ENCODE data around the gene NUDT15. TPM values are rescaled to one million over a fixed set of nuclear protein-coding genes. Genes with fewer than 3 reads are reported as not detected.

NUDT15 gene
- total RNA-seq, 2 donors from 2014 or later = 20.1 to 28.1 TPM

DNA sequence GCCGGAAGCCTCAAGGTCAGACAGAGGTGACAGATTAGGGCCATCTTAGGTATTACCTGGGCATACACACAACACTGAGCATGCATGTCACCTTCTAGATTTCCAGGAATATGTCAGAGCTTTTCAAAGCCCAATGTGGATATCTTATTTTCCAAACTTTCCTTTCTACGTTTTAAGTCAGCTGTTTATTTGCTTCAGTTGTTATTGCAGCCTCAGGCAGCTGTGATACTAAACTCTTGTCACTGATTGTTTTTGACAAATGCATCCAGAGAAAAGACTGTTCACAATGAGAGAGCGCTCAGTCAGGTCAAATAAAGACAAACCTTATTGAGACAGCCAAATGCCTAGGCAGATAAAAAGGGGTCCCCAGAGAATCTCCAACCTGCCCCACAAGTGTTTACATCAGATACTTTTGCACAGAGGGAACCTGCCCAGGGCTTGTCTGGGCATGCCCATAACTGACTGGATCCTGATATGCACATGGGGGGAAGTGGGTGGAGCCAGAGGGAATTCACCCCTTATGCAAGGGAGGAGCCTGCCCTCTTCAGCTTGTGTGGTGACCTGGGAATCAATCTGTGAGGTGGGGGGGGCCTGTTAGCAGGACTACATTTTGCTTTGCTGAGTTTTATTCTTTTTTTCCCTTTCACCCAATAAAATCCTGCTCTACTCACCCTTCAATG lies 28.9 kb downstream of the NUDT15 start:
- Mint-ChIP-seq H3K36me3 (ENCODE audit: low read depth) (peaks cover 68% of the 10 kb centered on the region), H3K4me1 (peaks cover 12% of the 10 kb centered on the region), H3K27ac (peak overlapping the region; percentile 90), H3K9me3 (no peaks in the 10 kb centered on the region), H3K4me3 (peak overlapping the region; percentile 32), H3K27me3 (no peaks in the 10 kb centered on the region)
- peak; percentile 99 for ATAC-seq (replicated peaks)

DNA sequence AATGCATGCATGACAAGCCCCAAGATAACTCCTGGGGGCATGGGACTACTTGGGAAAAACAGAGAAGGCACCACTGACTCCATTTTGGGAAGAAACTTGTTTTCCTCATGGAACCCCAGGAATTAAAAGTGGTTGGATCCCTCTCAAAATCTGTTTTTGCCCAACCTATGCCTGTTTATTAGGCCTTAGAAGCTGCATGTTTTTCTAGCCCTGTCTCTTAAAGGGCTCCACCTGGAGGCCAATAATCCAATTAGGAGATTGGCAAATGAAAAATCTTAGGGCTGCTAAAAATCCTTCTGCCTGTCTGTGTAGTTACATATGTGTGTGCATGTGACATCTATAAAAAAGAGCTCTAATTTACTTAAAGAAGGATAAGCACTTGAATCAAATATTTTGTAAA lies 30.5 kb downstream of the NUDT15 start:
- Mint-ChIP-seq H3K4me1 (peaks cover 12% of the 10 kb centered on the region), H3K27me3 (no peaks in the 10 kb centered on the region), H3K4me3 (peak overlapping the region; percentile 32), H3K27ac (peak overlapping the region; percentile 90), H3K9me3 (no peaks in the 10 kb centered on the region), H3K36me3 (ENCODE audit: low read depth) (peaks cover 72% of the 10 kb centered on the region)
- ATAC-seq (replicated peaks) = no peak

DNA sequence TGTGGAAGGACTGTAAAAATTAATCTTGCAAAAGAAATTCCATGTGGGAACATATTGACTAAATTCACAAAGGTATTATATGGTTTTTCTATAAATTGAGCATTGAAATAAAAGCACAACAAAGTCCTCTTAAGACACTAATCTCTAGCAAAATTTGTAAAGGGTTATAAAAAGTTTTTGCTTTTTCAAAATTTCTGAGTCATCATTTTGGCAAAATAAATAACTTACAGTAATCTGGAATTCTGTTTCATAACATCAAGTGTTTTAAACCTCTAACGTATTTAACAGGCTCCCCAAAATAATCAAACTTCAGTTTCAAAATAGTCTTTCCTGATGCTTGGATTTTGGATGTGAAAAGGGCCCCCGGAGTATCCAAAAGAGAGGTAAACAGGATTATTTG lies 31.4 kb downstream of the NUDT15 start:
- Mint-ChIP-seq H3K9me3 (no peaks in the 10 kb centered on the region), H3K4me1 (peaks cover 12% of the 10 kb centered on the region), H3K36me3 (ENCODE audit: low read depth) (peaks cover 81% of the 10 kb centered on the region), H3K27me3 (no peaks in the 10 kb centered on the region), H3K4me3 (no peak overlapping the region), H3K27ac (no peak overlapping the region)
- ATAC-seq (replicated peaks) = no peak

DNA sequence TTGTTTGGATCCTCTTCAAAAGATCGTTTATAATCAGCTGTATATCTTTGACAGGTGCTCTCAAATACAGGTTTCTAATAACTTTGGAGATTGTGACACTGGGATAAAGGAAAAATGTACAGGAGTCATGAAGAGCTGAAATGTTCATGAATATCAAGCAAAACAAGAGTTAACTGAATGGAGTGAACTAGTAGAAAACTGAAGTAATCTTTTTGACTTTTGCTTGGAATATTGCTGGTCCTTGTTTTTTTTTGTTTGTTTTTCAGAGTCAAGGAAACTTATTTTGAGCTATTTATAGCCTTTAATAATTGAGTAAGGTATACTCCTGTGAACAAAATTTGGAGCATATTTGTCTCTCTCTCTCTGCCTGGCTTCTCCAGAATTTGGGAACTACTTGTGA lies 32.0 kb downstream of the NUDT15 start:
- Mint-ChIP-seq H3K36me3 (ENCODE audit: low read depth) (peaks cover 87% of the 10 kb centered on the region), H3K27me3 (no peaks in the 10 kb centered on the region), H3K4me1 (peaks cover 12% of the 10 kb centered on the region), H3K27ac (no peak overlapping the region), H3K4me3 (no peak overlapping the region), H3K9me3 (no peaks in the 10 kb centered on the region)
- no peak for ATAC-seq (replicated peaks)

DNA sequence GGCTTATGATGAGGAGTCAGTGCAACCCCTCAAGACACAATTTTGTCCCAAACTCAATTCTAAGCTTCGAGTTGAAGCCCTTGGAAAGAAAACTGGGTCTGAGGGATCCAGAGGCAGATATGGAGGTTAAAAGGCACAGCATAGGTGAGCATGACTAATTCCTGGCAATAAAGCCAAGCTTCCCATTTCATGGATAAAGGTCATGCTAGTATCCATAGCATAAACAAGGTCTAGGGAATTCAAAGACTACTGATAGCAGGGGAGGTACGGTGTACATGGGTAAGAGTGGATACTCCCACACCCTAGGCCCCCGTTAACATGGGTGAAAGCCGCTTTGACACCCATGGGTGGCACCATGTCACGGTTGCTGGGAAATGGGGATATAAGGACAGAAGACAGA lies 33.4 kb downstream of the NUDT15 start:
- Mint-ChIP-seq H3K9me3 (no peaks in the 10 kb centered on the region), H3K27me3 (no peaks in the 10 kb centered on the region), H3K36me3 (ENCODE audit: low read depth) (peaks cover 100% of the 10 kb centered on the region), H3K4me1 (peaks cover 12% of the 10 kb centered on the region), H3K27ac (no peak overlapping the region), H3K4me3 (no peak overlapping the region)
- no peak for ATAC-seq (replicated peaks)

DNA sequence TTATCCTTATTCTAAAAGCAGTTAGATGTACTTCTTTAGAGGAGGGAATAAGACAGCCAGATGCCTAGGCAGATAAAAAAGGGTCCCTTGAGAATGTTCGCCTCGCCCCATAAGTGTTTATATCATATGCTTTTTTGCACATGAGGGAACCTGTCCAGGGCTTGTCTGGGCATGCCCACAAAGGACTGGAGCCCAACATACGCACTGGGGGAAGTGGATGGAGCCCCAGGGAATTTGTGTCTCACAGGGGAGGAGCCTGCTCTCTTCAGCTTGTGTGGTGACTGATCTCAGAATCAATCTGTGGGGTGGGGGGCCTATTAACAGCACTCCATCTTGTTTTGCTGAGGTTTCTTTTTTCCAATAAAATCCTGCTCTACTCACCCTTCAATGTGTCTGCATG lies 34.8 kb downstream of the NUDT15 start:
- ATAC-seq (replicated peaks) = no peak
- H3K27ac Mint-ChIP-seq = peak overlapping the region; percentile 61
- no peak overlapping the region for H3K4me3 Mint-ChIP-seq
- H3K36me3 Mint-ChIP-seq (ENCODE audit: low read depth) = peaks cover 100% of the 10 kb centered on the region
- H3K9me3 Mint-ChIP-seq = no peaks in the 10 kb centered on the region
- no peaks in the 10 kb centered on the region for H3K27me3 Mint-ChIP-seq
- peaks cover 5% of the 10 kb centered on the region for H3K4me1 Mint-ChIP-seq

DNA sequence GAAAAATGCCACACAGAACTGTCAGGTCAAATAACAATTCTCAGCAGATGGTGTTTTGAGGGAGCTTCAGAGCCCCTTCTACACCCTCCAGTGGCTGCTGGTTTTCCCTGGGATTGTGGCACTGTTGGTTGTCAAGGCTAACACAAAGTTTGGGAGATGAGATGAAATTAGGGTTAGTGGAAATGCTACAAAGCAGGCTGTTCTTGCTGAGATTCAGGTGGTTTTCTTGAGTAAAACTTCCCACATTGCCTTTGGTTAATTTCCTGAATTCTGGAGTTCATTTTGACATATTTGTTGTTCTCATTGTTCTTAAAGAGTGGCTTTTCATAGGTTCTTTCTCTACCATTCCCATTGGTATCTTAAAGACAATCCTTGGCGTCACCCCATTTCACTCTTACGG lies 35.3 kb downstream of the NUDT15 start:
- Mint-ChIP-seq H3K27me3 (no peaks in the 10 kb centered on the region), H3K4me3 (no peak overlapping the region), H3K9me3 (no peaks in the 10 kb centered on the region), H3K36me3 (ENCODE audit: low read depth) (peaks cover 100% of the 10 kb centered on the region), H3K4me1 (peaks cover 5% of the 10 kb centered on the region), H3K27ac (peak overlapping the region; percentile 61)
- no peak for ATAC-seq (replicated peaks)

DNA sequence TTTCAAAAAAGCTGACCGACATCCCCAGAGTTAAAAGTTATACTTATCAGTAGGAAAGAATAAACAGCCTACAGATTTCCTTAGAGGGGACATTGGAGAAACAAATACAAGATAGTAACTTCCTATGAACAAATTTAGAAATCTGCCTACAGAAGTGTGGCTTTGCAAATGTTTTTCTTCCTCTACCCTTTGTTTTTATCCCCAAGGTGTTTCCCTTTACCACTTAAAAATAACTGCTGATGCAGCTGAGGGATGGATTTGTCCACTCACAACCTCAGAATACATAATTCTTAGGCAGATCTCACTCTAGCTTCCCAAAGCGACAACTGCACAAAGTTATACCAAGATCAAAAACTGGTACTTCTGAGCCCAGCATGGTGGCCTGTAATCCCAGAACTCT lies 36.5 kb downstream of the NUDT15 start:
- Mint-ChIP-seq H3K4me1 (no peaks in the 10 kb centered on the region), H3K27me3 (no peaks in the 10 kb centered on the region), H3K9me3 (no peaks in the 10 kb centered on the region), H3K27ac (no peak overlapping the region), H3K36me3 (ENCODE audit: low read depth) (peaks cover 100% of the 10 kb centered on the region), H3K4me3 (no peak overlapping the region)
- ATAC-seq (replicated peaks) = no peak

DNA sequence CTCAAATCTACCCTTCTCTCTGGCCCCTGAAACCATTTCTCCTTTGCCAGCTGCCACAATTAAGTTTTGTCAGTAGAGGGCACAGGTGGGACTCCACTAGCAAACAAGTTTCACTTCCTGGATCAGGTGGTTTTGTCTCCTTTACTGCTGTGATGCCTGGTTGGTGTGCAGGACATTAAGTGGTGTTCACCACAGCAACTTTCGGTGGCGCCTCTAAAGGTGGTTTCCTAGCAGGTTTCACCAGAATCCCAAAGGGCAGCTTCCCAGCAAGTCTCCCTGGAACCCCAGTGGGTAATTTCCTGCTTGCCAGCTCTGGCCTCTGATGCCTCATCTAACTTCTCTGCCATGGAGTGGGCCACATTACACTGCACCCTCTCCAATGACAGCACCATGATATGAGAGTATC lies 40.7 kb downstream of the NUDT15 start:
- H3K4me3 Mint-ChIP-seq = no peak overlapping the region
- no peaks in the 10 kb centered on the region for H3K27me3 Mint-ChIP-seq
- no peaks in the 10 kb centered on the region for H3K9me3 Mint-ChIP-seq
- H3K36me3 Mint-ChIP-seq (ENCODE audit: low read depth) = peaks cover 100% of the 10 kb centered on the region
- H3K27ac Mint-ChIP-seq = peak overlapping the region; percentile 50
- no peaks in the 10 kb centered on the region for H3K4me1 Mint-ChIP-seq
- ATAC-seq (replicated peaks) = peak; percentile 73

DNA sequence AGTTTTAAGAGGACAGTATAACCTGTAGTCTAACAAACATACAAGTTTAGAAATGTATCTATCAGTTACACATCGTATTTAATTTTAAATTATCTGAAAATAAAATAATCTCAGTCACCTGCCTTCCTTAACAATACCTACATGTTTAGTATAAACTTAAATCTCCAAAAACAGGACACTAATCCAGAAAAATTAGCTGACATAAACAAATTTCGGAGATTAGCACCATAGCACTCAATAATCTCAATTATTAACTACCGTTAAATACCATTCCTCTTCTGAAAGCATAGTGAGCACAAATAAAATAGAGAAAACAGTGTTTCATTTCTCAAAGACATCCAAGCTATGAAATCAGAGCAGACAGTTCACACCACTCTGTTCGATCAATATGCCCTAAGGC lies 44.2 kb downstream of the NUDT15 start:
- no peaks in the 10 kb centered on the region for H3K9me3 Mint-ChIP-seq
- H3K4me3 Mint-ChIP-seq = no peak overlapping the region
- no peaks in the 10 kb centered on the region for H3K27me3 Mint-ChIP-seq
- ATAC-seq (replicated peaks) = no peak
- H3K27ac Mint-ChIP-seq = no peak overlapping the region
- H3K4me1 Mint-ChIP-seq = no peaks in the 10 kb centered on the region
- H3K36me3 Mint-ChIP-seq (ENCODE audit: low read depth) = peaks cover 100% of the 10 kb centered on the region

DNA sequence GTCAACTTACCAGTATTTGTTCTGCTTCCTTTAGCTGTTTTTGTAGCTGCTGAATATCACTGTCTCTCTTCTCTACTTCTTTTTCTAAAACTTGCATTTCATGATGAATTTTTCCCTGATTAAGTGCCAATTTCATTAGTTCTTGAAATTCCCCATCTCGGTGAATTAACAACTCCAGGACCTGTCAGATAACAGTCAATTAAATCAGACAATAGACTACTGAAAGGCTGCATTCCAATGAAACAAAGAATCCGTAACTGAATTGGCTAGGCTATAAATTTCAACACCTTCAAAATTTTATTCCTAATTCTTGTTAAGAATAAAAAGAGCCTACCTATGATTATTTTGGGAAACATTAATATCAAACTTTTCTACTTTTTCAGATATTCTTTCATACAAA lies 48.7 kb downstream of the NUDT15 start:
- Mint-ChIP-seq H3K36me3 (ENCODE audit: low read depth) (peaks cover 74% of the 10 kb centered on the region), H3K4me1 (peaks cover 7% of the 10 kb centered on the region), H3K4me3 (no peak overlapping the region), H3K27me3 (no peaks in the 10 kb centered on the region), H3K27ac (no peak overlapping the region), H3K9me3 (no peaks in the 10 kb centered on the region)
- no peak for ATAC-seq (replicated peaks)

DNA sequence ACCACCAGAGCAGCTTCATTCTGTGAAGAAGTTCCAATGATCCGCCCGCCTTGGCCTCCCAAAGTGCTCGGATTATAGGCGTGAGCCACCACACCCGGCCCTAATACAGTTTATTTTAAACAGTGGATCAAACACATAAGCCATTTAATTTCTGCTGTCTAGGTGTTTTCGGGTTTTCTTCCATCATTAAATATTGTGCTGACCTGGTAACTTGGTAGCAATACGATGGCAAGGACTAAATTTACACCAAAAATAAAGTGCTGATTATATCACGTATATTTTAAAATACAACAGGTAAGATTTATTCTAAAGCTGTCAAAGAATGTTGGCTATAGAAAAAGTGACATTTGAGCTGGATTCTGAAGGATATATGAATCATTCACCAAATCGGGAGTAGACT lies 56.1 kb downstream of the NUDT15 start:
- ATAC-seq (replicated peaks) = no peak
- Mint-ChIP-seq H3K27me3 (no peaks in the 10 kb centered on the region), H3K36me3 (ENCODE audit: low read depth) (peaks cover 40% of the 10 kb centered on the region), H3K9me3 (no peaks in the 10 kb centered on the region), H3K27ac (peak overlapping the region; percentile 98), H3K4me1 (peaks cover 26% of the 10 kb centered on the region), H3K4me3 (peak overlapping the region; percentile 91)

DNA sequence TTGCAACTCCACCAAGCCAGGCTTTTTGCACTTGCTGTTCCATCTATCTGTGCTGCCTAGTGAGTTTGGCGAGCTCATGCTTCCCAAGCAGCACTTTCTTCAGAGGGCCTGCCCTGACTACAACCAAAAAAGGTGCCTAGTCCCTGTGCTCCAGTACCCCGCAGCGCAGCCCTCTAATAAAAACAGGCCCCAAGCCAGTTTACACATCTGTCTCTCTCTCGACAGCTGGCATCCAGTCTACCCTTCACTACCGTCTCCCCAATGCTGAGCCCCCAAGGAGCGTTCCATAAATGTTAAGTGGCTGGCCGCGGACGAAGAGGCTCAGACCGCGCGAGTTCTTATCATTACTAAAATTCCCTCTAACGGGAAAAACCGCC lies 56.9 kb downstream of the NUDT15 start:
- Mint-ChIP-seq H3K4me3 (peak overlapping the region; percentile 91), H3K27me3 (no peaks in the 10 kb centered on the region), H3K9me3 (no peaks in the 10 kb centered on the region), H3K27ac (peak overlapping the region; percentile 98), H3K36me3 (ENCODE audit: low read depth) (peaks cover 34% of the 10 kb centered on the region), H3K4me1 (peaks cover 20% of the 10 kb centered on the region)
- peak; percentile 3 for ATAC-seq (replicated peaks)

DNA sequence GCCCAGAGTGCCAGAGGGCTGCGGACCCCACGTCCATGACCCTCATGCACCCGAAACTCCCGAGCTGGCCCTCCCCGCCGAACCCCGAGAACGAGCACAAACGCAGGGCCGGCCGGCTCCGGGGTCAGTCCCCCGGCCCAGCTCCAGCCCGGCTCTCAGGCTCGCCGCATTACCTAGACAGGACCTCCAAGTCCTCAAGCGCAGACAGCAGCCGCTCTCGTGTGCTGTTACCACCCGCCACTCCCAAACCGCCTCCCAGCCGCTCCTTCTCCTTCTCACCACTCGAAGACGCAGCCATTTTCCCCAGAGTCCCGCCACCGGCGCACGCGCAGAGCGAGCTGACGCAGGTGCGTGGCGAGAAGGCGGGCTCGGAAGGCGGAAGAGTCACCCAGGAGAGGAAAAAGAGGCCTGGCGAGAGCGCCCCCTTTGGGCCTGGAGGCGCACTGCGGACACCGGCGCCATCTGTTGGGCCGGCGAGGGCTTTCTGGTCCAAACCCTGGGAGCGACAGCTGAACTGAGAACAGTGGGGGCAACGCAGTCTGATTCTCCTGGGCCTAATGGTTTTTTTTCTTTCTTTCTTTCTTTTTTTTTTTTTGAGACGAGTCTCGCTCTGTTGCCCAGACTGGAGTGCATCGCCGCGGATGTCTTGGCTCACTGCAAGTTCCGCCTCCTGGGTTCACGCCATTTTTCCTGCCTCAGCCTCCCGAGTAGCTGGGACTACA lies 57.4 kb downstream of the NUDT15 start, which contains the start of gene MED4:
Gene MED4 (minus strand): TSS at position 324 of the 722 bp plus-strand sequence. CDS start 26 bp downstream, at position 298.
- H3K4me1 Mint-ChIP-seq = peaks cover 19% of the 10 kb centered on the region
- H3K27me3 Mint-ChIP-seq = no peaks in the 10 kb centered on the region
- H3K36me3 Mint-ChIP-seq (ENCODE audit: low read depth) = peaks cover 29% of the 10 kb centered on the region
- peak; percentile 97 for ATAC-seq (replicated peaks)
- H3K4me3 Mint-ChIP-seq = peak within 1 kb of the TSS; percentile 91
- no peaks in the 10 kb centered on the region for H3K9me3 Mint-ChIP-seq
- peak within 1 kb of the TSS; percentile 98 for H3K27ac Mint-ChIP-seq

DNA sequence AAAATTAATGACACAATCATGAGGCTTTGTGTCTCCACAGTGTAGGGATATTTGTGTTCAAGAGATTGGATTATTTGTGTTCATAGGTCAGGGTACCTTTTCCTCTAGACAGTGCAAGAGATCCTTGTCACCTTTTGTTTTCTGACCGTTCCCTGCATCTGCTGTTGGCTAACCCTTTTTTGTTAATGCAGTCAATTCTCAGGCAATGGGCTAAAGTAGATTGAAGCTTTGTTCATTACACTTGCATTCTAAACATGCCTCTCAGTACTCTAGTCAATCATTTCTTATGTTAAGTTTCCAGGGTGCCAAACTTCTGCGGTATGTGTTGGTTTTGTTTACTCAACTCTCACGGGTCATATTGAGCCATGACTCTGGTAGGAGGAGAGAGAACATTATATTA lies 59.1 kb downstream of the NUDT15 start:
- no peak overlapping the region for H3K4me3 Mint-ChIP-seq
- H3K36me3 Mint-ChIP-seq (ENCODE audit: low read depth) = peaks cover 19% of the 10 kb centered on the region
- no peaks in the 10 kb centered on the region for H3K9me3 Mint-ChIP-seq
- no peak overlapping the region for H3K27ac Mint-ChIP-seq
- peaks cover 15% of the 10 kb centered on the region for H3K4me1 Mint-ChIP-seq
- no peak for ATAC-seq (replicated peaks)
- no peaks in the 10 kb centered on the region for H3K27me3 Mint-ChIP-seq
